ENCODE results near the gene HDAC10. TPM values are rescaled to one million over a fixed set of nuclear protein-coding genes. Genes with fewer than 3 reads are reported as not detected.

The HDAC10 gene
- total and polyA plus RNA-seq, 7 donors: 7.2 to 47.4 (median 12.5) TPM

- WGBS, 2 donors: 22 to 37% methylated on average over 5 of the region's 5 CpGs
- H3K4me3 ChIP-seq: no peak overlapping the region
- H3K27me3 ChIP-seq: no peaks in the 10 kb centered on the region
- intact Hi-C loops (cut with DNase I): loop anchor here (5.0 kb wide), 1 partner anchor 33 kb away; the partner anchor contains the start of gene DENND6B
- TF ChIP-seq POLR2AphosphoS5 (IDR thresholded peaks at IDR 0.05) (no peak), POLR2A (IDR thresholded peaks at IDR 0.05) (no peak), EP300 (IDR thresholded peaks at IDR 0.05) (no peak), CTCF (IDR thresholded peaks at IDR 0.05) (no peak)
- peak overlapping the region; percentile 80 to 86 (median 84) for H3K27ac ChIP-seq
- H3K9me3 ChIP-seq: no peaks in the 10 kb centered on the region
- no peak for DNase-seq
- H3K36me3 ChIP-seq: peaks cover 4 to 18% (median 13%) of the 10 kb centered on the region in 4 donors
- peaks cover 0 to 71% (median 60%) of the 10 kb centered on the region in 4 donors for H3K4me1 ChIP-seq
These were observed 43.2 kb upstream of the HDAC10 start for GRCh38 chr22:50294319-50294656.

GRCh38 chr22:50293441-50294318, 42.6 kb upstream of the HDAC10 start:
- no peaks in the 10 kb centered on the region for H3K9me3 ChIP-seq
- DNase-seq: no peak
- H3K27me3 ChIP-seq: no peaks in the 10 kb centered on the region
- no peak for TF ChIP-seq EP300 (IDR thresholded peaks at IDR 0.05)
- TF ChIP-seq POLR2A (IDR thresholded peaks at IDR 0.05): no peak
- TF ChIP-seq POLR2AphosphoS5 (IDR thresholded peaks at IDR 0.05): peak in 2 of 4 donors; percentile 6 to 32
- H3K36me3 ChIP-seq: peaks cover 10 to 24% (median 19%) of the 10 kb centered on the region in 4 donors
- peak overlapping the region in 3 of 4 donors; percentile 25 to 38 (median 26) for H3K4me3 ChIP-seq
- peak overlapping the region; percentile 80 to 86 (median 84) for H3K27ac ChIP-seq
- peaks cover 0 to 65% (median 54%) of the 10 kb centered on the region in 4 donors for H3K4me1 ChIP-seq
- 4 to 13% methylated on average over 42 of the region's 42 CpGs for WGBS, 2 donors
- intact Hi-C loops (cut with DNase I): loop anchor here (5.0 kb wide), 1 partner anchor 34 kb away; the partner anchor contains the start of gene DENND6B

DNA sequence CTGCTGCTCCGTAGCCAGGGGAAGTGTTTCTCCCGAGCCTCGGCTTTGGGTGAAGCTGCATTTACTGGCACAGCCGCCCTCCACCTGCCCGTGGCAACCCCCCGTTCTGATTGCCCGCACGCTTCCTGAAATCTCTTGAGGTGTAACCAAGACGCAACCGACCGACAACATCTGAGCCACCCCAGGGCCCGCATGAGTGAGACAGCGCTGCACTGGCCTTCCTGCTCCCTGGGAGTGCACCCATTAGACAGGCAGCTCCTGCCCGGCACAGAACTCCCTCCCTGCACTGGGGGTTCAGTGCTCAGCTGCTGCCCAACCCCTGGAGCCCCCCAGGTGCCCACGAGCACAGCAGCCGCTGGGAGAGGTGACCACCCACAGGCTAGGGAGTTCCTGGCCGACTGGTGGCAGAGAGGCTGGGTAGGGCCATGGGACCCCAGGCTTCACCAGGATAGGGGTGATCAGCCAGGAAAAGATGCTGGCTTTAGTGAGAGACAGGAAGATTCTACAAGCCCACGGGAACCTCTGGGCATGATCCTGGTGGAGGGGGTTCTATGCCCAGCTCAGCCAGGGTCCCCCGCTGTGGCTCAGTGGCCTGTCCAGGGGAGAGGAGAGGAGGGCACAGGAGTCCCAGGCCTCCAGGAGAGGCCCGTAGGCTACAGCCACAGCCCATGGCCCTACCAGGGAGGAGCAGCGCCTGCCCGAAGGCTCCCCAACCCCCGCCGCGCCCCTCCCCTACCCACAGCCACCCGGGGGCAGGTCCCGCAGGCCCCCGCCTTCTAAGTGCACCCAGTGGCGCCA, 41.8 kb upstream of the HDAC10 start:
- peaks cover 0 to 56% (median 46%) of the 10 kb centered on the region in 4 donors for H3K4me1 ChIP-seq
- TF ChIP-seq CTCF (IDR thresholded peaks at IDR 0.05): no peak
- TF ChIP-seq POLR2AphosphoS5 (IDR thresholded peaks at IDR 0.05): no peak
- no peak for TF ChIP-seq POLR2A (IDR thresholded peaks at IDR 0.05)
- no peak for TF ChIP-seq EP300 (IDR thresholded peaks at IDR 0.05)
- intact Hi-C loops (cut with DNase I): loop anchor here (5.0 kb wide), 1 partner anchor 34 kb away; the partner anchor contains the start of gene DENND6B
- no peaks in the 10 kb centered on the region for H3K9me3 ChIP-seq
- H3K36me3 ChIP-seq: peaks cover 18 to 32% (median 26%) of the 10 kb centered on the region in 4 donors
- no peak for DNase-seq
- peak overlapping the region in 3 of 4 donors; percentile 25 to 38 (median 26) for H3K4me3 ChIP-seq
- H3K27me3 ChIP-seq: no peaks in the 10 kb centered on the region
- 37 to 56% methylated on average over 29 of the region's 29 CpGs for WGBS, 2 donors
- H3K27ac ChIP-seq: peak overlapping the region; percentile 80 to 86 (median 84)

DNA sequence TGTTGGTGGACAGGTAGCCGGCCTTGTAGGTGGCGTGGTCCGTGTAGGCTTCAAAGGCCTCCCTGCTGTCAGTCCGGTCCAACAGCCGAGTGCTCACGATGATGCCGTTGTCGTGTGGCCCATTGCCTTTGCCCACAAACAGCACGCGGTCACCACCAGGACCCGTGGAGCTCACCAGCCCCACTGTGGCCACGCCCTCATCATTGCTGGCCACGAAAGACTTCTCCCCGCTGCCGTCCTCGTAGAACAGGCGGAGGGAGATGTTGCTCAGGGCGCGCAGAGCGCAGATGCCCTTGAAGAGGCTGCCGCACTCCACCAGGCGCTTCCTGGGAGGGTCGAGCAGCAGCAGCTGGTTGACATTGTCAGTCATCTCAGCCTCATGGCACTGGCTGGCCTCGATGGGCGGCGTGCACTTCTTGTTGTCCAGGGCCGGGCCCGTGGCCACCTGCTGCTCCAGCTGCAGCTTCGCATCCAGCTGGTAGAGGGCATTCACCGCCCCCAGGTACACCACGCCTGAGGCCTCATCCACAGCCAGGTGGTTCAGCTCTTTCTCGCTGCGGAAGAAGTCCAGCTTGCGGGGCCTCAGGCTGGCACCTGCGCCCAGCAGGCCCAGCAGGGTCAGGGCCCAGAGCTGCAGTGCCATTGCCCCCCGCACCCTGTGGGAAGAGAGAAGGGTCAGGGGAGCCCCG, 39.0 kb upstream of the HDAC10 start:
- no peak for DNase-seq
- Histone ChIP-seq H3K4me1 (peaks cover 0 to 34% (median 31%) of the 10 kb centered on the region in 4 donors), H3K9me3 (no peaks in the 10 kb centered on the region), H3K4me3 (no peak overlapping the region), H3K27me3 (no peaks in the 10 kb centered on the region), H3K36me3 (peaks cover 42 to 56% (median 48%) of the 10 kb centered on the region in 4 donors), H3K27ac (no peak overlapping the region)
- TF ChIP-seq EP300 (IDR thresholded peaks at IDR 0.05): no peak
- no peak for TF ChIP-seq POLR2AphosphoS5 (IDR thresholded peaks at IDR 0.05)
- no peak for TF ChIP-seq POLR2A (IDR thresholded peaks at IDR 0.05)
- no peak for TF ChIP-seq CTCF (IDR thresholded peaks at IDR 0.05)
- whole genome bisulfite sequencing, 2 donors: 91 to 93% methylated on average over 37 of the region's 37 CpGs
- intact Hi-C loops (cut with DNase I): loop anchor here (5.0 kb wide), 1 partner anchor 37 kb away; the partner anchor contains the start of gene DENND6B
